ENCODE measurements around the gene SLC17A3. TPM values are rescaled to one million over a fixed set of nuclear protein-coding genes. Genes with fewer than 3 reads are reported as not detected.

Gene SLC17A3
- total RNA-seq, 1 donor from 2014 or later, result 0.23 TPM

- H3K36me3 Mint-ChIP-seq (ENCODE audit: low read depth, unreplicated experiment), result no peaks in the 10 kb centered on the region
- H3K9me3 Mint-ChIP-seq (ENCODE audit: unreplicated experiment), result no peaks in the 10 kb centered on the region
- no peaks in the 10 kb centered on the region for H3K4me1 Mint-ChIP-seq (ENCODE audit: unreplicated experiment)
These were observed 8.0 kb downstream of the SLC17A3 start for GRCh38 chr6:25866011-25866410.

GRCh38 chr6:25863360-25863759, 10.7 kb downstream of the SLC17A3 start:
- Mint-ChIP-seq H3K27me3 (ENCODE audit: unreplicated experiment) (peaks cover 2% of the 10 kb centered on the region), H3K4me3 (ENCODE audit: unreplicated experiment) (no peak overlapping the region), H3K36me3 (ENCODE audit: low read depth, unreplicated experiment) (no peaks in the 10 kb centered on the region), H3K9me3 (ENCODE audit: unreplicated experiment) (no peaks in the 10 kb centered on the region), H3K4me1 (ENCODE audit: unreplicated experiment) (no peaks in the 10 kb centered on the region), H3K27ac (ENCODE audit: unreplicated experiment) (no peak overlapping the region)
- no peak for DNase-seq (ENCODE audit: low spot score)
- TF ChIP-seq, protein P1, sequence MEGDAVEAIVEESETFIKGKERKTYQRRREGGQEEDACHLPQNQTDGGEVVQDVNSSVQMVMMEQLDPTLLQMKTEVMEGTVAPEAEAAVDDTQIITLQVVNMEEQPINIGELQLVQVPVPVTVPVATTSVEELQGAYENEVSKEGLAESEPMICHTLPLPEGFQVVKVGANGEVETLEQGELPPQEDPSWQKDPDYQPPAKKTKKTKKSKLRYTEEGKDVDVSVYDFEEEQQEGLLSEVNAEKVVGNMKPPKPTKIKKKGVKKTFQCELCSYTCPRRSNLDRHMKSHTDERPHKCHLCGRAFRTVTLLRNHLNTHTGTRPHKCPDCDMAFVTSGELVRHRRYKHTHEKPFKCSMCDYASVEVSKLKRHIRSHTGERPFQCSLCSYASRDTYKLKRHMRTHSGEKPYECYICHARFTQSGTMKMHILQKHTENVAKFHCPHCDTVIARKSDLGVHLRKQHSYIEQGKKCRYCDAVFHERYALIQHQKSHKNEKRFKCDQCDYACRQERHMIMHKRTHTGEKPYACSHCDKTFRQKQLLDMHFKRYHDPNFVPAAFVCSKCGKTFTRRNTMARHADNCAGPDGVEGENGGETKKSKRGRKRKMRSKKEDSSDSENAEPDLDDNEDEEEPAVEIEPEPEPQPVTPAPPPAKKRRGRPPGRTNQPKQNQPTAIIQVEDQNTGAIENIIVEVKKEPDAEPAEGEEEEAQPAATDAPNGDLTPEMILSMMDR (IDR thresholded peaks at IDR 0.05; ENCODE audit: unreplicated experiment), result no peak

More at GRCh38 chr6:25866011-25866410, 8.0 kb downstream of the SLC17A3 start:
- H3K27me3 Mint-ChIP-seq (ENCODE audit: unreplicated experiment), result no peaks in the 10 kb centered on the region
- no peak overlapping the region for H3K27ac Mint-ChIP-seq (ENCODE audit: unreplicated experiment)
- no peak overlapping the region for H3K4me3 Mint-ChIP-seq (ENCODE audit: unreplicated experiment)
- TF ChIP-seq, protein P1 (IDR thresholded peaks at IDR 0.05; ENCODE audit: unreplicated experiment), result no peak
- no peak for DNase-seq (ENCODE audit: low spot score)

GRCh38 chr6:25862199-25862598, 11.8 kb downstream of the SLC17A3 start:
- no peak overlapping the region for H3K27ac Mint-ChIP-seq (ENCODE audit: unreplicated experiment)
- no peak overlapping the region for H3K4me3 Mint-ChIP-seq (ENCODE audit: unreplicated experiment)
- H3K27me3 Mint-ChIP-seq (ENCODE audit: unreplicated experiment), result peaks cover 3% of the 10 kb centered on the region
- no peaks in the 10 kb centered on the region for H3K36me3 Mint-ChIP-seq (ENCODE audit: low read depth, unreplicated experiment)
- H3K4me1 Mint-ChIP-seq (ENCODE audit: unreplicated experiment), result no peaks in the 10 kb centered on the region
- DNase-seq (ENCODE audit: low spot score), result no peak
- TF ChIP-seq, protein P1 (IDR thresholded peaks at IDR 0.05; ENCODE audit: unreplicated experiment), result no peak
- no peaks in the 10 kb centered on the region for H3K9me3 Mint-ChIP-seq (ENCODE audit: unreplicated experiment)

GRCh38 chr6:25852756-25853155, 21.3 kb downstream of the SLC17A3 start:
- TF ChIP-seq, protein P1 (IDR thresholded peaks at IDR 0.05; ENCODE audit: unreplicated experiment), result no peak
- Mint-ChIP-seq H3K27me3 (ENCODE audit: unreplicated experiment) (no peaks in the 10 kb centered on the region), H3K9me3 (ENCODE audit: unreplicated experiment) (no peaks in the 10 kb centered on the region), H3K36me3 (ENCODE audit: low read depth, unreplicated experiment) (no peaks in the 10 kb centered on the region), H3K4me1 (ENCODE audit: unreplicated experiment) (no peaks in the 10 kb centered on the region), H3K27ac (ENCODE audit: unreplicated experiment) (no peak overlapping the region), H3K4me3 (ENCODE audit: unreplicated experiment) (no peak overlapping the region)
- no peak for DNase-seq (ENCODE audit: low spot score)

DNA sequence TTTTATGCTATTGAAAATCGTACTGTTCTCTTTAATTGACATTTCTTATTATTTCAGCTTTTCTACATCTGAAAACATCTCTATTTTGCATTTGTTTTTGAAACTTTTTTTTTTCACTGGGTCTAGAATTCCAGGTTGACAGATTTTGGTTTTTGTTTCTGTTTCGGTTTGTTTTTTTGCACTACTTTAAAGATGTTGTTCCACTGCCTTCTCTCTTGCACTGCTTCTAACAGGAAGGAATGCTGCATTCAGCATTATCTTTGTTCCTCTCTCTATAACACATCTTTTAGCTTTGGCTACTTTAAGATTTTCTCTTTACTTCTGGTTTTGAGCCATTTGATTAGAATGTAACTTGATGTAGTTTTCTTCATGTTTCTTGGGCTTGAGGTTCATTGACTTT, 22.1 kb downstream of the SLC17A3 start:
- Mint-ChIP-seq H3K9me3 (ENCODE audit: unreplicated experiment) (no peaks in the 10 kb centered on the region), H3K27ac (ENCODE audit: unreplicated experiment) (no peak overlapping the region), H3K36me3 (ENCODE audit: low read depth, unreplicated experiment) (no peaks in the 10 kb centered on the region), H3K4me1 (ENCODE audit: unreplicated experiment) (no peaks in the 10 kb centered on the region), H3K27me3 (ENCODE audit: unreplicated experiment) (no peaks in the 10 kb centered on the region), H3K4me3 (ENCODE audit: unreplicated experiment) (no peak overlapping the region)
- no peak for DNase-seq (ENCODE audit: low spot score)
- TF ChIP-seq, protein P1 (IDR thresholded peaks at IDR 0.05; ENCODE audit: unreplicated experiment), result no peak
